ENCODE data around the gene CLDN9. TPM values are rescaled to one million over a fixed set of nuclear protein-coding genes. Genes with fewer than 3 reads are reported as not detected.
A peak's percentile ranks its signal among the peaks of the same experiment; 100 is the strongest.

CLDN9 gene
- total and polyA plus RNA-seq, 10 donors: 0.06 to 1.7 (median 0.44) TPM

- DNase-seq: peak; percentile 80
- intact Hi-C loops (cut with DNase I; ENCODE audit: low total_unique reads): no loop called here
- no peak for TF ChIP-seq POLR2A (IDR thresholded peaks at IDR 0.05)
- no peak for TF ChIP-seq POLR2AphosphoS5 (IDR thresholded peaks at IDR 0.05)
- TF ChIP-seq, protein P1, sequence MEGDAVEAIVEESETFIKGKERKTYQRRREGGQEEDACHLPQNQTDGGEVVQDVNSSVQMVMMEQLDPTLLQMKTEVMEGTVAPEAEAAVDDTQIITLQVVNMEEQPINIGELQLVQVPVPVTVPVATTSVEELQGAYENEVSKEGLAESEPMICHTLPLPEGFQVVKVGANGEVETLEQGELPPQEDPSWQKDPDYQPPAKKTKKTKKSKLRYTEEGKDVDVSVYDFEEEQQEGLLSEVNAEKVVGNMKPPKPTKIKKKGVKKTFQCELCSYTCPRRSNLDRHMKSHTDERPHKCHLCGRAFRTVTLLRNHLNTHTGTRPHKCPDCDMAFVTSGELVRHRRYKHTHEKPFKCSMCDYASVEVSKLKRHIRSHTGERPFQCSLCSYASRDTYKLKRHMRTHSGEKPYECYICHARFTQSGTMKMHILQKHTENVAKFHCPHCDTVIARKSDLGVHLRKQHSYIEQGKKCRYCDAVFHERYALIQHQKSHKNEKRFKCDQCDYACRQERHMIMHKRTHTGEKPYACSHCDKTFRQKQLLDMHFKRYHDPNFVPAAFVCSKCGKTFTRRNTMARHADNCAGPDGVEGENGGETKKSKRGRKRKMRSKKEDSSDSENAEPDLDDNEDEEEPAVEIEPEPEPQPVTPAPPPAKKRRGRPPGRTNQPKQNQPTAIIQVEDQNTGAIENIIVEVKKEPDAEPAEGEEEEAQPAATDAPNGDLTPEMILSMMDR (IDR thresholded peaks at IDR 0.05 in 8 of 11, conservative IDR thresholded peaks at IDR 0.05 in 3 of 11): no peak
Observed at GRCh38 chr16:3028716-3029319, 16.1 kb downstream of the CLDN9 start.

DNA sequence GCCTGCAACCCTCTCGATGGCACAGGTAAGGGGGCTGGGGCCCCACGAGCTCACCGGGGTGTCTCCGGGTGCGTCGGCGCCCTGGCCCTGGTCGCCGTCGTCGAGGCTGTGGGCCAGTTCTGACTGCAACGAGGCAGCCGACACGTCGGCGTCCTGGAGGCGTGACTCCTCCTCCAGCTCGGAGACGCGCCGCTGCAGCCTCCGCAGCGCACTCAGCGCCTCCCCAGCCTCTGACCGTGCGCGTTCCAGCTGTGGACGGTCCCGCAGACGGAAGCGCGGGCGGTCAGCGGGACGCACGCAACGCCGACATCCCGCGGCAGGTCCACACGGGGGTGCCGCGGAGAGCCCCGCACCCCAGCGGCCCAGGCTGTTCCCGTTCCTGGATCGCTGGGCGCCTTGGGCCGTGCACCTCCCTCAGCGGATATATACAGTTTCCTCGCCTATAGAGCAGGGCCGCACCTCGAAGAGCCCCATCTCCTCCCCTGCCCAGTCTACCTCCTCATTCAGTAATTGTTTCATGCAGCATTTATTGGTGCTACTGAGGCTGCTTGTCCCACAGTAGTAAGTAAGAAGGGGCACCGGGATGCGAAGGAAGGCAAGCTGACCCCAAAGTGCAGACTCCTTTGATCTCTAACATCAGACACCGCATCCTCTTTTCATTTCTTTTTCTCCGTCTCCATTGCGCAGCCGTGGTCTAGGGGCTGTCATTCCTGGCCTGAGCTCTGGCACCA is 16.9 kb downstream of the CLDN9 start:
- H3K4me3 ChIP-seq: peak overlapping the region in 4 of 8 donors; percentile 13 to 61 (median 17)
- H3K4me1 ChIP-seq: peaks cover 5 to 72% (median 33%) of the 10 kb centered on the region in 6 donors
- no peaks in the 10 kb centered on the region for H3K9me3 ChIP-seq
- H3K27me3 ChIP-seq (replicated peaks in 1 of 7): peaks cover 0 to 67% (median 50%) of the 10 kb centered on the region in 7 donors
- H3K27ac ChIP-seq: no peak overlapping the region
- peak; percentile 86 for DNase-seq
- intact Hi-C loops (cut with DNase I; ENCODE audit: low total_unique reads): no loop called here
- TF ChIP-seq, protein P1 (IDR thresholded peaks at IDR 0.05 in 8 of 11, conservative IDR thresholded peaks at IDR 0.05 in 3 of 11): no peak
- TF ChIP-seq POLR2AphosphoS5 (IDR thresholded peaks at IDR 0.05) (peak in 1 of 3 donors; percentile 54), POLR2A (IDR thresholded peaks at IDR 0.05) (no peak)
- 7 to 35% (median 10%) methylated on average over 12 to 59 of the region's 59 CpGs for WGBS, 5 donors
- peaks cover 0 to 27% (median 18%) of the 10 kb centered on the region in 6 donors for H3K36me3 ChIP-seq

More at GRCh38 chr16:3028716-3029319, 16.1 kb downstream of the CLDN9 start:
- H3K4me1 ChIP-seq: peaks cover 10 to 71% (median 38%) of the 10 kb centered on the region in 6 donors
- H3K36me3 ChIP-seq: peaks cover 0 to 27% (median 18%) of the 10 kb centered on the region in 6 donors
- H3K4me3 ChIP-seq: no peak overlapping the region
- WGBS, 5 donors: 28 to 53% (median 41%) methylated on average over 6 to 15 of the region's 15 CpGs
- H3K27me3 ChIP-seq (replicated peaks in 1 of 7): peaks cover 0 to 58% (median 49%) of the 10 kb centered on the region in 7 donors
- H3K9me3 ChIP-seq: no peaks in the 10 kb centered on the region
- H3K27ac ChIP-seq: peak overlapping the region in 1 of 8 donors; percentile 45

DNA sequence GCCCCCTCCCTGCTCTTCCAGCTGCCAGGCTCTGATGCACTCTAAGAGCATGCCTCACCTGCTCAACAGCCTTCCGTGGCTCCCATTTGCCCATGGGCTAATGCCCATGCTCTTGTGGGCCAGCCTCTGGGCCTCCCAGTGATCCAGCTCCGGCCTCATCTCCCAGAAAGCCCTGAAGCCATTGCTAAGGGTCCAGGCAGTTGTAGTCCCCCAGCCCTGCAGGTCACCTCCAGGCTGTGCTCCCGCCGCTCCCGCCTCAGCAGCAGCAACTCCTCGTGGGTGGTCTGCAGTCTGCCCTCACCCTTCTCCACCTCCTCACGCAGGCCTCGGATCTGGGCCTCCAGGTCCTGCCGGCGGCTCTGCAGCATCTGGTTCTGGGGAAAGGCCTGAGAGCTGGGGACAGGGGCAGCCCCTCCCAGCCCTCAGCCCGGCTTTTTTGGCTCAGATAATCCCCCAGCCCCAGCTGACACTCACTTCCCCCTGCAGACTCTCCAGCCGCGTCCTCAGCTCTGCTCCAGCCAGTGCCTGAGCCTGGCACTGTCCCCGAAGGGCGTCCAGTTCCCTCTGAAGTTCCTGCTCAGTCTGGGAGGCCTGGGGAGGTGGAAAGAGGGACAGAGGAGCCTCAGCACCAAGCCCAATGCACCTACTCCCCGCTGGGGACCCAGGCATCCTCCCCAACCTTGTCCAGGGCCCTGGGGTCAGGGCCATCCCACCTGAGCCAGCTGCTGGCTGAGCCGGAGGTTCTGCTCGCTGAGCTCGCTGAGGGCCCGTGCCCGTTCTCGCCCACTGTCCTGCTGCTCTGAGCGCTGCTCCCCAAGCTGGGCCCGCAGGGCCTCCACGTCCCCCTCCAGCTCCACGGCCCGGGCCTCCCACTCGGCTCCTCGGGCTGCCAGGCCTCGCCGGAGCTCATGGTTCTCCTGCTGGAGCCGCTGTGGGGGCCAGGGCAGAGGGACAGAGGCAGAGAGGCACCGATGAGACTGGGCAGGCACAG is 17.8 kb downstream of the CLDN9 start:
- Histone ChIP-seq H3K4me3 (no peak overlapping the region), H3K27me3 (replicated peaks in 1 of 7) (peaks cover 0 to 75% (median 59%) of the 10 kb centered on the region in 7 donors), H3K9me3 (no peaks in the 10 kb centered on the region), H3K36me3 (peaks cover 0 to 24% (median 18%) of the 10 kb centered on the region in 6 donors), H3K4me1 (peaks cover 4 to 72% (median 28%) of the 10 kb centered on the region in 6 donors), H3K27ac (no peak overlapping the region)
- TF ChIP-seq POLR2AphosphoS5 (IDR thresholded peaks at IDR 0.05): no peak
- TF ChIP-seq, protein P1 (IDR thresholded peaks at IDR 0.05 in 8 of 11, conservative IDR thresholded peaks at IDR 0.05 in 3 of 11): no peak
- TF ChIP-seq POLR2A (IDR thresholded peaks at IDR 0.05): no peak
- WGBS, 5 donors: 74 to 81% (median 79%) methylated on average over 28 to 33 of the region's 33 CpGs
- DNase-seq: peak; percentile 76
- intact Hi-C loops (cut with DNase I; ENCODE audit: low total_unique reads): no loop called here

Data from spleen (tissue), 11 donors.